ENCODE results near the gene GRK1.

The GRK1 gene

GRCh38 chr13:113664751-113665596, 2.0 kb upstream of the GRK1 start:
- no peak for DNase-seq (ENCODE audit: low read depth, low spot score)
- no peak overlapping the region for H3K4me3 ChIP-seq (ENCODE audit: low read depth, low read length)
- TF ChIP-seq, protein P1, sequence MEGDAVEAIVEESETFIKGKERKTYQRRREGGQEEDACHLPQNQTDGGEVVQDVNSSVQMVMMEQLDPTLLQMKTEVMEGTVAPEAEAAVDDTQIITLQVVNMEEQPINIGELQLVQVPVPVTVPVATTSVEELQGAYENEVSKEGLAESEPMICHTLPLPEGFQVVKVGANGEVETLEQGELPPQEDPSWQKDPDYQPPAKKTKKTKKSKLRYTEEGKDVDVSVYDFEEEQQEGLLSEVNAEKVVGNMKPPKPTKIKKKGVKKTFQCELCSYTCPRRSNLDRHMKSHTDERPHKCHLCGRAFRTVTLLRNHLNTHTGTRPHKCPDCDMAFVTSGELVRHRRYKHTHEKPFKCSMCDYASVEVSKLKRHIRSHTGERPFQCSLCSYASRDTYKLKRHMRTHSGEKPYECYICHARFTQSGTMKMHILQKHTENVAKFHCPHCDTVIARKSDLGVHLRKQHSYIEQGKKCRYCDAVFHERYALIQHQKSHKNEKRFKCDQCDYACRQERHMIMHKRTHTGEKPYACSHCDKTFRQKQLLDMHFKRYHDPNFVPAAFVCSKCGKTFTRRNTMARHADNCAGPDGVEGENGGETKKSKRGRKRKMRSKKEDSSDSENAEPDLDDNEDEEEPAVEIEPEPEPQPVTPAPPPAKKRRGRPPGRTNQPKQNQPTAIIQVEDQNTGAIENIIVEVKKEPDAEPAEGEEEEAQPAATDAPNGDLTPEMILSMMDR (IDR thresholded peaks at IDR 0.05; ENCODE audit: low read depth, low read length), result no peak
- in situ Hi-C loops (cut with HindIII; ENCODE audit: low sequenced_read_pairs), result no loop called here

GRCh38 chr13:113665597-113666328, 1.3 kb upstream of the GRK1 start:
- no peak for DNase-seq (ENCODE audit: low read depth, low spot score)
- TF ChIP-seq, protein P1 (IDR thresholded peaks at IDR 0.05; ENCODE audit: low read depth, low read length), result no peak
- H3K4me3 ChIP-seq (ENCODE audit: low read depth, low read length), result no peak overlapping the region
- in situ Hi-C loops (cut with HindIII; ENCODE audit: low sequenced_read_pairs), result no loop called here

DNA sequence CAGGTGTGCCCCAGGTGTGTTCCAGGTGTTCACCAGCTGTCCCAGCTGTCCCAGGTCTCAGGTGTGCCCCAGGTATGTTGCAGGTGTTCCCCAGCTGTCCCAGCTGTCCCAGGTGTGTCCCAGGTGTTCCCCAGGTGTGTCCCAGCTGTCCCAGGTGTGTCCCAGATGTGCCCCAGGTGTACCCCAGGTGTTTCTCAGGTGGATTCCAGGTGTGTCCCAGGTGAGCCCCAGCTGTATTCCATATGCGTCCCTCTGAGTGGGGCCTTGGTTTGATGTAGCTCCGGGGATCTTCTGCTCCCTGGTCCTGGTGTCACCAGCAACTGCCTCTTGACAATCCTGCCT, 719 bp upstream of the GRK1 start:
- in situ Hi-C loops (cut with HindIII; ENCODE audit: low sequenced_read_pairs), result no loop called here
- no peak overlapping the region for H3K4me3 ChIP-seq (ENCODE audit: low read depth, low read length)
- TF ChIP-seq, protein P1 (IDR thresholded peaks at IDR 0.05; ENCODE audit: low read depth, low read length), result no peak
- DNase-seq (ENCODE audit: low read depth, low spot score), result no peak

DNA sequence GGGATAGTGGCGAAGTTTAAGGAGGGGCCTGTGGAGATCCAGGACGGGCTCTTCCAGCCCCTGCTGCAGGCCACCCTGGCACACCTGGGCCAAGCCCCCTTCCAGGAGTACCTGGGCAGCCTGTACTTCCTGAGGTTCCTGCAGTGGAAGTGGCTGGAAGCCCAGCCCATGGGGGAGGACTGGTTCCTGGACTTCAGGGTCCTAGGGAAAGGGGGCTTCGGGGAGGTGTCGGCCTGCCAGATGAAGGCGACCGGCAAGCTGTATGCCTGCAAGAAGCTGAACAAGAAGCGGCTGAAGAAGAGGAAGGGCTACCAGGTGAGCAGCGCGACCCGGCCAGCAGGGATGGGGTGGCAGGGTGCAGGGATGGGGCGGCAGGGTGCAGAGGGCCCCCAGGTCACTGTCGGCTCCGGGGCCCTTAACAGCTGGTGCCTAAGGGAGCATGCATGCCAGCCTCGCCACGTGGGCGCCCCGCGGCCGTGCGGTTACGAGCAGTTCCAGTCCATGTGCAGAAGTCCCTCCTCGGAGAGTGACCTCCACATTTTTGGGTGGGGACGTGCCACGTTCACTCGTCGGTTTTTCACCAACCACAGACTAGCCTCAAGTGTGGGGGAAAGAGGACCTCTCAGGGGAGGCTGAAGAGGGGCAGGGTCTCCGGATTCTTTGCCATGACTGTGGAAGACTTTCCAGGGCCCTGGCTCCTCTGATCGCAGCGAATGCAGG, 912 bp downstream of the GRK1 start:
- DNase-seq (ENCODE audit: low read depth, low spot score), result no peak
- no peak overlapping the region for H3K4me3 ChIP-seq (ENCODE audit: low read depth, low read length)
- TF ChIP-seq, protein P1 (IDR thresholded peaks at IDR 0.05; ENCODE audit: low read depth, low read length), result no peak
- in situ Hi-C loops (cut with HindIII; ENCODE audit: low sequenced_read_pairs), result no loop called here

DNA sequence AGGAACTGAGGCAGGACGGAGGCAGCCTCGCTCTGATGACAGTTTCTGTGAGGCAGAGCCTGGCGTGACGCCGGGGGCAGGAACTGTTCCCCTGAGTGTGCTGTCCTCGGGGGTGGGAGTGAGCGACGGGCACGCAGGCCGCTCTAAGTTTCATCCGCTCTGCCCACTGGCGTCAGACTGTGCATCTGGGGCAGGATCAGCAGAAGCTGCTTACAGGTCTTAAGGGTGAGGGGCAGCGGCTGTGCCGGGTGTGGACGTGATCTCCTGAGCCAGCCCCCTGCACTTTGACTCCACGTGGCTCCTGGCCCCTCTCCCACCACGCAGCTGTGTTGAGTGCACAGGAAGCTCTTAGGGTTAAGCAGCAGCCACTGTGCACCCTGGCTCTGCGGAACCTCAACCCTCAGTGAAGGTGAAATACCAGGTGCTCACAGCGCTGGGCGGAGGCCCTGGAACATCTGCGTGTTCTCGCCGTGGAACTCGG, 1.5 kb downstream of the GRK1 start:
- no peak overlapping the region for H3K4me3 ChIP-seq (ENCODE audit: low read depth, low read length)
- TF ChIP-seq, protein P1 (IDR thresholded peaks at IDR 0.05; ENCODE audit: low read depth, low read length), result no peak
- no peak for DNase-seq (ENCODE audit: low read depth, low spot score)
- in situ Hi-C loops (cut with HindIII; ENCODE audit: low sequenced_read_pairs), result no loop called here

- in situ Hi-C loops (cut with HindIII; ENCODE audit: low sequenced_read_pairs), result no loop called here
- no peak overlapping the region for H3K4me3 ChIP-seq (ENCODE audit: low read depth, low read length)
- TF ChIP-seq, protein P1 (IDR thresholded peaks at IDR 0.05; ENCODE audit: low read depth, low read length), result no peak
- no peak for DNase-seq (ENCODE audit: low read depth, low spot score)
Measured at GRCh38 chr13:113669231-113669754, 2.3 kb downstream of the GRK1 start.

Data from astrocyte of the spinal cord (primary cell).